Left renal pelvis (tissue), 4 donors: ENCODE data around the gene RAP1GAP2. TPM values are rescaled to one million over a fixed set of nuclear protein-coding genes. Genes with fewer than 3 reads are reported as not detected.

Experiments
- DNase-seq, 4 donors: peaks; one replicate each; pipeline ENCODE4 v3.0.0-alpha.2; 2013; ENCODE audit warnings: low read depth in 4 of 4, low spot score in 3 of 4
- polyA plus RNA-seq, 4 donors: library from polyadenylated mRNA; unstranded; fragments of 120-200 nt; gene quantifications; one replicate each; pipeline ENCODE4 v1.2.1, GENCODE V29; 2013; ENCODE audit not compliant: insufficient read length in 4 of 4

The RAP1GAP2 gene
- polyA plus RNA-seq, 4 donors = 1.7 to 28.5 (median 24.1) TPM

- no peak for DNase-seq
Observed at GRCh38 chr17:2905696-2906501, 109.7 kb downstream of the RAP1GAP2 start.

DNA sequence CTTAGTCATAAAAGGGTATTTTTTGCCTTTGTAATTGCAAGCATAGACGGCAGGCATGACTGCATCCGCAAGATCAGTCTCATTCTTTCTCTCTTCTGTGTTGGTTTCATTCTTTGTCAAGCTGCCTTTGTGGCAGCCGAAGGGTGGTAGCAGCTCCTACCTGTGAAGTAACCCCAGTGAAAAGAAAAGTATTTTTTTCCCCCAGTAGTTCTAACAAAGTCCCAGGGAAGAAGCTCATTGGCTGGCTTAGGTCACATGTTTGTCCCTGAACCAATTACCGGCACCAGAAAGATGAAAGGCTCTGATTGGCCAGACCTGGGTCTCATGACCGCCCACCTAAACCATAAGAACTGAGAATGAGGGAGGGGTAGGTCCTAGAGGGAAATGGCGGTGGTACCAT is 110.7 kb downstream of the RAP1GAP2 start:
- no peak for DNase-seq

- peak in 1 of 4 donors; percentile 25 for DNase-seq
Observed at GRCh38 chr17:2909175-2909845, 113.1 kb downstream of the RAP1GAP2 start.

DNA sequence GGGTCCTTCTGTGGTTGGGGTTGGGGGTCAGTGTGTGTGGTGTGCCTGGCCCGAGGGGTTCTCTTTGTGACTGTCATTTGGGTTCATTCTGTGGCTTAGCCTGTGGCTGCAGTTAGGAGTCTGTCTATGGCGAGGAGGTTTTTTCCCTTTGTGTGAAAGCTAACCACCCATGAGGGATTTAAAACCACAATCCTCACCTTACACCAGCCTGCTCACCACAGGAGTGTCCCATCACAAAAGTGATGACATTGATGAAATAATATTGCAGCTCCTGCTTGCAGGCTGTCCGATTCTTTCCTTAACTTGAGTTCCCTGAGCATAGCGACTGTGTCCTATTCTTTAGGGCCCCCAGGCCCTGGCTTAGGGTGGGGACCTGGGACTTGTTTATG is 113.6 kb downstream of the RAP1GAP2 start:
- no peak for DNase-seq

DNA sequence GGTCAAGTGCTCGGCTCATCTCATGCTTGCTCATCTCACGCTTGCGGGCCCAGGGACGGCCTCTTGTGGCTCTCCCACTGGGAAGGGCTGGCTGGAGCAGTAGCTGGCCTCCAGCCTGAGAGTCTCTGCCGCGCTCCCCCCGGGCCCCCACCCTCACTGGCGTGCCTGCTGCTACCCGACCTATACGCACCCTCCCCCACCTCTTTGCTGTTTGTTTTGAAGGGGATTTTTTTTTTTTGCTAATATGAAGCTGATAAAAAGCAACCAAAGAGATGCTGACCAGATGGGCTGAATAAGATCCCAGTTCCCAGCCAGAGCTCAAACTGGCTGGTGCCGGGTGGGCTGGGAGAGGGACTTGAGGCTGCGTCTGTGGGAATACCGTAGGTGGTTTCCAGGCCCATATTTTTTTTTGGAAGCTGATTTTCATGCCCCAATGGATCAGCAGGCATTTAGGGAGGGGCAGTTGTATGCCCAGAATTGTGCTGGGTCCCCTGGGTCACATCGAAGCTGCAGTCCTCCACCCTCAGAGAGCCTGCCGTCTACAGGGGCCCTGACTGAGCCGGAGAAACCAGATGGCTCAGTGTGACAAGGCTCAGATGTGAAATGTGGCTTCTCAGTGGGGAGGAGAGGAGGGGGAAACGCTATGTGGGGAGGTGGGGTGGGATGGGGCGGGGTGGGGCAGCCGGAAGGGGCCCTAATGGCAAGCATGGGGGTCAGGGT is 115.0 kb downstream of the RAP1GAP2 start:
- no peak for DNase-seq

DNA sequence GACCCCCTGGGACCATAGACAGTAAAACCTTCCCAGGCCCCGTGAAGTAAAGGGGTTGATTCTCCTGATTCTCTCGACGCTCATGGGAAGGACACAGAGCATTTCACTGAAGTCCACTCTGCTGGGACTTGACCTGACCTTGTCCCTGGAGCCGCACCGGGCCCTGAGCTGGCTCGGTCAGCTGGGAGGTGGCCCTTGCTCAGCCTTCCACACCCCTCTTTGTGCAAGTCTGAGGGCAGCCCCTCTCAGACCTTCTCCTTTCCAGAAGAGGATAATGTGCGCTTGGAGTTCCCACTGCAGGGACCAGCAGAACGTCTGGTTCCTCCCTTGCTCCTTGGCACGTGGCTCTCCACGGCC is 115.5 kb downstream of the RAP1GAP2 start:
- DNase-seq = no peak

GRCh38 chr17:2912754-2913153 is 116.5 kb downstream of the RAP1GAP2 start:
- DNase-seq = no peak

GRCh38 chr17:2916461-2916860 is 120.2 kb downstream of the RAP1GAP2 start:
- no peak for DNase-seq

DNA sequence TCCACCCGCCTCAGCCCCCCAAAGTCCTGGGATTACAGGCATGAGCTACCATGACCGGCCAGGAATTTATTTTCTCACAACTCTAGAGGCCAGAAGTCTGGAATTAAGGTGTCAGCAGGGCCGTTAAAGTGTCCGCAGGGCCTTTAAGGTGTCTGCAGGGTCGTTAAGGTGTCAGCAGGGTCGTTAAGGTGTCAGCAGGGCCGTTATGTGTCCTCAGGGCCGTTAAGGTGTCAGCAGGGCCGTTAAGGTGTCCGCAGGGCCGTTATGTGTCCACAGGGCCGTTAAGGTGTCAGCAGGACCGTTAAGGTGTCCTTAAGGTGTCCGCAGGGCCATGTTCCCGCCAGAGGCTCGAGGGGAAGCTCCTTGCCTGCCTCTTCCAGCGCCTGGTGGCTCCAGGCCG is 125.2 kb downstream of the RAP1GAP2 start:
- no peak for DNase-seq

GRCh38 chr17:2924211-2924610 is 128.0 kb downstream of the RAP1GAP2 start:
- DNase-seq = no peak

DNA sequence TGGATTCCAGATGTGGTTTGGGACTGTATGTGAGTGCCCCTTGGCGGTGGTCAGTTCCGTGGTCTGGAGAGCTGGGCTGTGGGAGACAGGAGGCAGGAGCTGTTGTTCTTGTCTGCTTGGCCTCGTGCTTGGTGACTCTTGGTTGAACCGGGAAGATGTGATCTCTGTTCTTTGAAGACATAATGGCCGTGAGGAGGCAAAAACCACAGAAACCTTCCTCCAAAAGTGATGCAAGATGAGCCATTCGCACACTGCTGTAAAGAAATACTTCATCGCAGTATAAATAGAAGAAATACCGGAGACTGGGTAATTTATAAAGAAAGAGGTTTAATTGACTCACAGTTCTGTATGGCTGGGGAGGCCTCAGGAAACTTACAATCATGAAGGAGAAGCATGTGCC is 128.8 kb downstream of the RAP1GAP2 start:
- DNase-seq = no peak

- DNase-seq = no peak
Observed at GRCh38 chr17:2926019-2926650, 129.9 kb downstream of the RAP1GAP2 start.

DNA sequence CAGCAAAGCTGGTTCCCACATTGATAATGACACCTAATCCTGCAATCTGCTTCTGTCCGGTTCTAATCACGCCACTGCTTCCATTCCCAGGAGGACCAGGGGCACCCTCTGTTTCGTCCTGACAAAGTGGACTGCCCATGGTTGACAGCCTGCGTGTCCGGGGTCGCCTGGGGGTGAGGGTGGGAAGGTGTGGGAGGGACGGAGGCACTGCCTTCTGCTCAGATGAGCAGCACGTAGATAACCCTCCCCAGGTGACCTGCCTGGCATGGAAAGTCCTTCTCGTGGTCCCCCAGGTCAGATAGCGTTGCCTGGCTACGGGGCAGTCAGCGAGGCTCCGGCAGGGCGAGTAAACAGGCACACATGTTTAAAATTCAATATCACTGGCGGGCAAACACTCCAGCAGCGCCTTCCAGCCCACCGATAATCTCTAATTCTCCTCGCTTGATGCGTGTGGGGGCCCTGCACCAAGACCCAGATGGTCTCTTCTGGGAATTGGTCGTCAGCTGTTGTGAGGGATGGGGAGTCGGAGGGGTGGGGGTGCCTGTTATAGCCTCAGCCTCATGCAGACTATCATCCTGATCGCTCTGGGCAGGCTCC is 132.2 kb downstream of the RAP1GAP2 start:
- DNase-seq = no peak

- DNase-seq = no peak
Observed at GRCh38 chr17:2929881-2930533, 133.8 kb downstream of the RAP1GAP2 start.

- DNase-seq = no peak
Observed at GRCh38 chr17:2931876-2932275, 135.6 kb downstream of the RAP1GAP2 start.

GRCh38 chr17:2932946-2933345 is 136.7 kb downstream of the RAP1GAP2 start:
- DNase-seq = no peak

DNA sequence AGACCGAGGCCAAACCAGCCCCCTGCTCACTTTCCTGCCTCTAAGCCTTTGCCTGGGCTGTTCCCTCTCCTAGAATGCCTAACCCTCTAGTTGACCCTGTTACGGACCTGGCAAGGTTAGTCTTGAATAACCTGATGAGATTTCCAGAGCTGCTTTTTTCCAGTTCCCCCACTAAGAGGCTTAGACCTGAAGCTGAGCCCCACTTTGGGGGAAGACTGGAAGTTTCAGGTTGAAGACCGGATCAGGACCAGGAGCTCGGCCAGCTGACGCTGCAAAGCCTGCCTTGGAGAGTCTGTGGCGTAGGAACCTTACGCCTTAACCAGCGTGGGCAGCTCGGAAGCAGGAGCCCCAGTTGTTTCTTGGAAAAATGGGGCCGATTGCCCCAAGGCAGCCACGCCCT is 137.4 kb downstream of the RAP1GAP2 start:
- DNase-seq = no peak

DNA sequence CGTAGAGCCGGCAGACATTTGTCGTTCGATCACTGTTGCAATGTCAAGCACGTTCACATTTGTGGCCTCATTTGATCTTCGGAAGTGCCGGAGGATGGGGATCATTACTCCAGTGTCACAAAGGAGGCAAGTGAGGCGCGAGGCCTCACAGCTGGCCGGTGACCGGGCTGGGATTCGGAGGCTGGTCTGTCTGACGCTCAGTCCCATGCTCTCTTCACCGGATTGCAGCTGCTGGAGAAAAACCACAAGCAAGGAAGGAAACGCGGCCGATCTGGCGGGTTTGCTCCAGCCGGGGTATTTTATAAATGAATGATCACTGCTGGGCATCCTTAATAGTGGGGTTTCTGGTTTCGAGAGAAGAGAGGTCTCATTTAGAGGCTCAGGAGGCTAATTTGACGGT is 139.4 kb downstream of the RAP1GAP2 start:
- DNase-seq = no peak

GRCh38 chr17:2936351-2936750 is 140.1 kb downstream of the RAP1GAP2 start:
- DNase-seq = no peak

GRCh38 chr17:2936771-2937321 is 140.6 kb downstream of the RAP1GAP2 start:
- no peak for DNase-seq
